ENCODE data around the gene DENND4A. TPM values are rescaled to one million over a fixed set of nuclear protein-coding genes. Genes with fewer than 3 reads are reported as not detected.

DENND4A gene
- total RNA-seq, 1 experiment from 2014 or later: 16.9 TPM

DNA sequence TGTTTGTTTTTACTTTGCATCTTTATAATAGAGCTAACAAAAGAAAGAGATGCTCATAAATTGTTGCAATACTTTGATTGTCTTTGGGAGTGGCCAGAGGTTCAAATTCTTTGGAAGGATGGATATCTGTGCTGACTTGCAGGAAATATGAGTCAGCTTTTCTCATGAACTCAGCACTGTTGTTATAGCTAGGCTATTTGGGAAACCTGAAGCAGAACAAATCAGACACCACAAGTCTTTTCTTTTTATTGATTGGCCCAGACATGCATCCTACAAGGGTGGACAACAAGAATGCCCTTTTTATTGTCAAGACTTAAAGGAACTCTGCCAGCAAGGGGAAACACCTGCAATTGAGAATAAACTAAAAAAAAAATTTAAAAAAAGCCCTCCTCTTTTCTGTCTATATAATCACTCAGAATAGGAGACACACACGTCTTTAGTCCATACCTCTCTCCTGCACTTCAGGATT lies 4.6 kb upstream of the DENND4A start:
- H3K27ac Mint-ChIP-seq (ENCODE audit: low read depth, unreplicated experiment): peak overlapping the region; percentile 75
- peak; percentile 79 for DNase-seq (ENCODE audit: unreplicated experiment)
- no peaks in the 10 kb centered on the region for H3K36me3 Mint-ChIP-seq (ENCODE audit: insufficient read depth, unreplicated experiment)
- no peaks in the 10 kb centered on the region for H3K9me3 Mint-ChIP-seq (ENCODE audit: unreplicated experiment)
- no peak overlapping the region for H3K4me3 Mint-ChIP-seq (ENCODE audit: unreplicated experiment)
- BruUV-seq (replicated peaks): no TSS peak
- TF ChIP-seq, protein P1, sequence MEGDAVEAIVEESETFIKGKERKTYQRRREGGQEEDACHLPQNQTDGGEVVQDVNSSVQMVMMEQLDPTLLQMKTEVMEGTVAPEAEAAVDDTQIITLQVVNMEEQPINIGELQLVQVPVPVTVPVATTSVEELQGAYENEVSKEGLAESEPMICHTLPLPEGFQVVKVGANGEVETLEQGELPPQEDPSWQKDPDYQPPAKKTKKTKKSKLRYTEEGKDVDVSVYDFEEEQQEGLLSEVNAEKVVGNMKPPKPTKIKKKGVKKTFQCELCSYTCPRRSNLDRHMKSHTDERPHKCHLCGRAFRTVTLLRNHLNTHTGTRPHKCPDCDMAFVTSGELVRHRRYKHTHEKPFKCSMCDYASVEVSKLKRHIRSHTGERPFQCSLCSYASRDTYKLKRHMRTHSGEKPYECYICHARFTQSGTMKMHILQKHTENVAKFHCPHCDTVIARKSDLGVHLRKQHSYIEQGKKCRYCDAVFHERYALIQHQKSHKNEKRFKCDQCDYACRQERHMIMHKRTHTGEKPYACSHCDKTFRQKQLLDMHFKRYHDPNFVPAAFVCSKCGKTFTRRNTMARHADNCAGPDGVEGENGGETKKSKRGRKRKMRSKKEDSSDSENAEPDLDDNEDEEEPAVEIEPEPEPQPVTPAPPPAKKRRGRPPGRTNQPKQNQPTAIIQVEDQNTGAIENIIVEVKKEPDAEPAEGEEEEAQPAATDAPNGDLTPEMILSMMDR (IDR thresholded peaks at IDR 0.05; ENCODE audit: unreplicated experiment): no peak
- intact Hi-C loops (cut with micrococcal nuclease): loop anchor here (2.0 kb wide), 1 partner anchor 66 kb away; no protein-coding TSS in a partner anchor
- ChIA-PET POLR2A (interaction anchor here (0.6 to 3.8 kb wide), 12 partner anchors 9 to 1087 kb away, joined by 3 to 33 read pairs (median 4); partner anchors contain the start of genes DIS3L, INTS14 and RAB11A), CTCF (interaction anchor here (0.5 to 1.6 kb wide), 7 partner anchors 9 to 572 kb away, joined by 3 to 7 read pairs (median 4); no protein-coding TSS in a partner anchor)
- peaks cover 31% of the 10 kb centered on the region for H3K4me1 Mint-ChIP-seq (ENCODE audit: insufficient read depth, unreplicated experiment)
- no peaks in the 10 kb centered on the region for H3K27me3 Mint-ChIP-seq (ENCODE audit: insufficient read depth, unreplicated experiment)

DNA sequence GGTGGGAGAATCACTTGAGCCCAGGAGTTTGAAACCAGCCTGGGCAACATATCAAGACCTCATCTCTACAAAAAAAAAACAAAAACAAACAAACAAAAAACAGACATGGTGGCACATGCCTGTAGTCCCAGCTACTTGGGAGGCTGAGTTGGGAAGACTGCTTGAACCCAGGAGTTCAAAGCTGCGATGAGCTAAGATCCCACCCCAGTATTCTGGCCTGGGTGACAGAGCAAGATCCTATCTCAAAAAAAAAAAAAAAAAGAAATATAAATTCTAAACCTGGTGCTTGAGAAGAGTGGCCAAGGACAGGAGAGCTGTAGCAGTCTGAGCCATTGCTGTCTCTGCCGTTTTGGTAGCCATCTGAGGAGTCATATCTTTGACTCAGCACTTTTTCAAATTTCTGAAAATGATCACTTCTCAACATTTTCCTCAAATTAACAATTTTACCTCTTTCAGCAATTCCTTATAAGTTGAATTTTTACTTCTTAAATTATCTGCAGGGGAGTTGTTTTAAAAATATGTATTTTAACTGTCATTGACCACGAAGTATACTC lies 3.6 kb upstream of the DENND4A start:
- Mint-ChIP-seq H3K4me1 (ENCODE audit: insufficient read depth, unreplicated experiment) (peaks cover 31% of the 10 kb centered on the region), H3K4me3 (ENCODE audit: unreplicated experiment) (no peak overlapping the region), H3K27me3 (ENCODE audit: insufficient read depth, unreplicated experiment) (no peaks in the 10 kb centered on the region), H3K9me3 (ENCODE audit: unreplicated experiment) (no peaks in the 10 kb centered on the region), H3K36me3 (ENCODE audit: insufficient read depth, unreplicated experiment) (no peaks in the 10 kb centered on the region), H3K27ac (ENCODE audit: low read depth, unreplicated experiment) (peak overlapping the region; percentile 75)
- BruUV-seq (replicated peaks): no TSS peak
- POLR2A ChIA-PET: interaction anchor here (1.5 to 3.8 kb wide), 5 partner anchors 16 to 74 kb away, joined by 3 to 33 read pairs (median 7); partner anchors contain the start of gene RAB11A
- TF ChIP-seq, protein P1 (IDR thresholded peaks at IDR 0.05; ENCODE audit: unreplicated experiment): no peak
- DNase-seq (ENCODE audit: unreplicated experiment): no peak
- intact Hi-C loops (cut with micrococcal nuclease): loop anchor here (2.0 kb wide), 1 partner anchor 65 kb away; no protein-coding TSS in a partner anchor
- CTCF ChIA-PET: no interaction called here

DNA sequence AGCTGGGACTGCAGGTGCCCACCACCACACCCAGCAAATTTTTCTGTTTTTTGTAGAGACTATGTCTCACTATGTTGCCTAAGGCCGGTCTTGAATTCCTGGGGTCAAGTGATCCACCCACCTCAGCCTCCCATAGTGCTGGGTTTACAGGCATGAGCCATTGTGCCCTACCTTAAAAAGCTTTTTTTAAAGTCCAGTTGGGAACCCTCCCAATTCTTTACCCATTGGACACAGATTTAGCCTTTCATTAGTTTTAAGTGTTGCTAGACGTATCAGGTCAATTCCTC lies 1.7 kb upstream of the DENND4A start:
- H3K27ac Mint-ChIP-seq (ENCODE audit: low read depth, unreplicated experiment): no peak overlapping the region
- TF ChIP-seq, protein P1 (IDR thresholded peaks at IDR 0.05; ENCODE audit: unreplicated experiment): no peak
- POLR2A ChIA-PET: interaction anchor here (1.0 to 5.7 kb wide), 4 partner anchors 11 to 62 kb away, joined by 3 to 66 read pairs (median 20); no protein-coding TSS in a partner anchor
- H3K4me1 Mint-ChIP-seq (ENCODE audit: insufficient read depth, unreplicated experiment): peaks cover 36% of the 10 kb centered on the region
- CTCF ChIA-PET: no interaction called here
- intact Hi-C loops (cut with micrococcal nuclease): loop anchor here (5.0 kb wide), 1 partner anchor 34 kb away; no protein-coding TSS in a partner anchor
- no peaks in the 10 kb centered on the region for H3K9me3 Mint-ChIP-seq (ENCODE audit: unreplicated experiment)
- DNase-seq (ENCODE audit: unreplicated experiment): no peak
- H3K36me3 Mint-ChIP-seq (ENCODE audit: insufficient read depth, unreplicated experiment): no peaks in the 10 kb centered on the region
- H3K27me3 Mint-ChIP-seq (ENCODE audit: insufficient read depth, unreplicated experiment): no peaks in the 10 kb centered on the region
- H3K4me3 Mint-ChIP-seq (ENCODE audit: unreplicated experiment): no peak overlapping the region
- BruUV-seq (replicated peaks): no TSS peak

DNA sequence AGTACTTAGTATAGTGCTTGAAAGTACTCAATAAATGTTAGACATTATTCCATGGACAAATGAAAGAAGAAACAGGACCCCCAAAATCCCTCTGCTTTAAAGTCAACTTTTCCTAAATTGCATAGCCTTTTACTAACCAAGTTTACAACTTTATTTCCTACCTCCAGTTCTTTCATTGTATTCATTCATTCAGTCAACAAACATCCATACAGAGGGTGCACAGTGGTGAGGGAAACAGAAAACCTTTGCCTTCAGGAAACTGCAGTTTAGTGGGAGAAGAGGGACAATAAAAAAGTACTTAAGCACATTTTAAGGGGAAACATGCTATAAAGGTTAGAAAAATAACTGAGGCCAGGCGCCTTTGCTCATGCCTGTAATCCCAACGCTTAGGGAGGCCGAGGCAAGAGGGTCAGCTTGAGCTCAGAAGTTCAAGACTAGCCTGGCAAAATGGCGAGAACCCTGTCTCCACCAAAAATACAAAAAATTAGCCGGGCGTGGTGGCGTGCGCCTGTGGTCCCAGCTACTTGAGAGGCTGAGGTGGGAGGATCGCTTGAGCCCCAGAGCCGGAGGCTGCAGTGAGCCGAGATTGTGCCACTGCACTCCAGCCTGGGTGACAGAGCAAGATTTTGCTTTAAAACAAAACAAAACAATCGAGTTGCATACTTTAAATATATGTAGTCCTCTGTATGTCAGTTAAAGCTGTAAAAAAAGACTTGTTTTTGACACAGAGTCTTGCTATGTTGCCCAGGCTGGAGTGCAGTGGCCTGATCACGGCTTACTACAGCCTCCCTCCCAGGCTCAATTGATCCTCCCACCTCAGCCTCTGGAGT lies 1.1 kb upstream of the DENND4A start:
- BruUV-seq (replicated peaks): no TSS peak
- Mint-ChIP-seq H3K4me3 (ENCODE audit: unreplicated experiment) (peak overlapping the region; percentile 81), H3K27me3 (ENCODE audit: insufficient read depth, unreplicated experiment) (no peaks in the 10 kb centered on the region), H3K9me3 (ENCODE audit: unreplicated experiment) (no peaks in the 10 kb centered on the region), H3K4me1 (ENCODE audit: insufficient read depth, unreplicated experiment) (peaks cover 36% of the 10 kb centered on the region), H3K27ac (ENCODE audit: low read depth, unreplicated experiment) (peak overlapping the region; percentile 94), H3K36me3 (ENCODE audit: insufficient read depth, unreplicated experiment) (no peaks in the 10 kb centered on the region)
- intact Hi-C loops (cut with micrococcal nuclease): loop anchor here (5.0 kb wide), 1 partner anchor 34 kb away; no protein-coding TSS in a partner anchor
- TF ChIP-seq, protein P1 (IDR thresholded peaks at IDR 0.05; ENCODE audit: unreplicated experiment): no peak
- ChIA-PET POLR2A (interaction anchor here (0.9 to 5.7 kb wide), 9 partner anchors 8 to 181 kb away, joined by 3 to 89 read pairs (median 13); partner anchors contain the start of genes INTS14 and RAB11A), CTCF (interaction anchor here (1.0 kb wide), 1 partner anchor 31 kb away, joined by 3 read pairs; no protein-coding TSS in a partner anchor)
- no peak for DNase-seq (ENCODE audit: unreplicated experiment)
